Natural killer cell (primary cell): Measurements from ENCODE around the gene SV2C. TPM values are rescaled to one million over a fixed set of nuclear protein-coding genes. Genes with fewer than 3 reads are reported as not detected.

Experiments
- ATAC-seq, 3 donors: fragments of 150-1000 bp in 2 of 3; fragments of 200-7000 bp in 1 of 3; cut with Tn5 transposase; 1 replicate in 1 of 3; 2 replicates in 2 of 3; pipeline ENCODE4 v1.10.0; 2021; ENCODE audit warnings: mild to moderate bottlenecking in 2 of 3, moderate library complexity in 2 of 3
- DNase-seq, 2 donors: peaks; one replicate each; pipeline versions ENCODE4 v3.0.0 to v3.0.0-alpha.2; 2013 to 2021; ENCODE audit warnings: mixed read lengths in 1 of 2
- H3K27ac ChIP-seq: one replicate; pipeline ENCODE4 v1.5.1; 2013; ENCODE audit warnings: mild to moderate bottlenecking, low read length
- H3K27me3 ChIP-seq: one replicate; pipeline ENCODE4 v1.6.1; 2013; ENCODE audit warnings: low read length; ENCODE audit not compliant: control insufficient read depth, insufficient read depth
- H3K36me3 ChIP-seq: one replicate; pipeline ENCODE4 v1.6.1; 2013; ENCODE audit warnings: low read length; ENCODE audit not compliant: control insufficient read depth, insufficient read depth
- H3K4me1 ChIP-seq: one replicate; pipeline ENCODE4 v1.6.1; 2013; ENCODE audit warnings: low read length; ENCODE audit not compliant: control insufficient read depth, insufficient read depth
- H3K4me3 ChIP-seq: one replicate; pipeline ENCODE4 v1.5.1; 2013; ENCODE audit warnings: low read length
- H3K9me3 ChIP-seq: one replicate; pipeline ENCODE4 v1.6.1; 2013; ENCODE audit warnings: low read length; ENCODE audit not compliant: control insufficient read depth, insufficient read depth
- H3K27ac Mint-ChIP-seq, 2 donors: one replicate each; pipeline ENCODE4 v1.8.0; 2022; ENCODE audit warnings: mild to moderate bottlenecking in 2 of 2, mixed read lengths in 2 of 2, moderate library complexity in 1 of 2
- H3K27me3 Mint-ChIP-seq, 2 donors: one replicate each; pipeline ENCODE4 v1.8.0; 2022; ENCODE audit warnings: low read depth in 2 of 2, mixed read lengths in 2 of 2
- H3K36me3 Mint-ChIP-seq: one replicate; pipeline ENCODE4 v1.8.0; 2022; ENCODE audit warnings: mixed read lengths
- H3K4me1 Mint-ChIP-seq, 2 donors: one replicate each; pipeline ENCODE4 v1.8.0; 2022; ENCODE audit warnings: mixed read lengths in 2 of 2
- H3K4me3 Mint-ChIP-seq: one replicate; pipeline ENCODE4 v1.8.0; 2022; ENCODE audit warnings: mild to moderate bottlenecking, moderate library complexity, mixed read lengths
- H3K9me3 Mint-ChIP-seq, 2 donors: one replicate each; pipeline ENCODE4 v1.8.0; 2022; ENCODE audit warnings: mixed read lengths in 2 of 2
- WGBS: methylation state at CpG from one replicate; pipeline ENCODE4 v1.1.7; 2013; ENCODE audit warnings: missing lambda C conversion rate; ENCODE audit not compliant: insufficient coverage; 5-methylcytosine and 5-hydroxymethylcytosine counted together
- intact Hi-C: fragments of 100-400 bp; cut with micrococcal nuclease; formaldehyde crosslinking; loops from one replicate; pipeline ENCODE4 v1.14.2; 2022
- total RNA-seq, 4 donors: library from RNA; stranded (reverse); fragments of 120-200 nt in 1 of 4; gene quantifications; one replicate each; pipeline versions ENCODE4 v1.2.3 to v1.2.4, GENCODE V29; 2013 to 2022
- TF ChIP-seq, protein P1 (sequence below): fragments of 200-600 bp; IDR thresholded peaks from one replicate; pipeline ENCODE4 v1.8.0; 2022; ENCODE audit warnings: antibody characterized with exemption

SV2C gene
- total RNA-seq, 3 donors from 2014 or later (not counting 1 experiment from before 2014, with no cell fraction given) = not detected

DNA sequence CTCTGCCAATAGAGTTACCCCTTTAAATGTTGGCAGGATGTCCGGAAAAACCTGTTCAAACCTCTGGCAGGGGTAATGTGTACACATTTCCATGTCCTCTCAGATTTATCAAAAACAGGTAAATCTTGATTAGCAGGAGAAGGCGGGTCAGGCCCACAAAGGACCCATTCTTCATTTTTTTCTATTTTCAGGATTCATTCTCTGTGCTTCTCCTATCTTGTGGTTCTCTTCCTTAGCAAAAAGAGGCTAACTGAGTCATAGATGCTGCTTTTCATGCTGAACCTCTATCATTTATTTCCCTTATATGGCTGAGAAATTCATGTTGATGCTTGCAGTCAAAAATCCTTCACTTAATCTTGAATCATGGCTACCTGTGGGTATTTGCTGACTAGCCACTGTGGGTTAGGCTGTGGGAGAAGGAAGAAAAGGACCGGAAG, 207.2 kb downstream of the SV2C start:
- Mint-ChIP-seq H3K4me3 (no peak overlapping the region), H3K4me1 (peaks cover 30 to 33% of the 10 kb centered on the region in 2 donors), H3K9me3 (no peaks in the 10 kb centered on the region), H3K27ac (no peak overlapping the region), H3K27me3 (no peaks in the 10 kb centered on the region), H3K36me3 (no peaks in the 10 kb centered on the region)
- Histone ChIP-seq H3K4me1 (peaks cover 13% of the 10 kb centered on the region), H3K27ac (no peak overlapping the region), H3K9me3 (no peaks in the 10 kb centered on the region), H3K27me3 (no peaks in the 10 kb centered on the region), H3K4me3 (no peak overlapping the region), H3K36me3 (no peaks in the 10 kb centered on the region)
- DNase-seq (no peak), ATAC-seq (no peak)
- WGBS = 79% methylated on average over 3 of the region's 3 CpGs
- intact Hi-C loops = no loop called here
- TF ChIP-seq, protein P1, sequence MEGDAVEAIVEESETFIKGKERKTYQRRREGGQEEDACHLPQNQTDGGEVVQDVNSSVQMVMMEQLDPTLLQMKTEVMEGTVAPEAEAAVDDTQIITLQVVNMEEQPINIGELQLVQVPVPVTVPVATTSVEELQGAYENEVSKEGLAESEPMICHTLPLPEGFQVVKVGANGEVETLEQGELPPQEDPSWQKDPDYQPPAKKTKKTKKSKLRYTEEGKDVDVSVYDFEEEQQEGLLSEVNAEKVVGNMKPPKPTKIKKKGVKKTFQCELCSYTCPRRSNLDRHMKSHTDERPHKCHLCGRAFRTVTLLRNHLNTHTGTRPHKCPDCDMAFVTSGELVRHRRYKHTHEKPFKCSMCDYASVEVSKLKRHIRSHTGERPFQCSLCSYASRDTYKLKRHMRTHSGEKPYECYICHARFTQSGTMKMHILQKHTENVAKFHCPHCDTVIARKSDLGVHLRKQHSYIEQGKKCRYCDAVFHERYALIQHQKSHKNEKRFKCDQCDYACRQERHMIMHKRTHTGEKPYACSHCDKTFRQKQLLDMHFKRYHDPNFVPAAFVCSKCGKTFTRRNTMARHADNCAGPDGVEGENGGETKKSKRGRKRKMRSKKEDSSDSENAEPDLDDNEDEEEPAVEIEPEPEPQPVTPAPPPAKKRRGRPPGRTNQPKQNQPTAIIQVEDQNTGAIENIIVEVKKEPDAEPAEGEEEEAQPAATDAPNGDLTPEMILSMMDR = no peak

DNA sequence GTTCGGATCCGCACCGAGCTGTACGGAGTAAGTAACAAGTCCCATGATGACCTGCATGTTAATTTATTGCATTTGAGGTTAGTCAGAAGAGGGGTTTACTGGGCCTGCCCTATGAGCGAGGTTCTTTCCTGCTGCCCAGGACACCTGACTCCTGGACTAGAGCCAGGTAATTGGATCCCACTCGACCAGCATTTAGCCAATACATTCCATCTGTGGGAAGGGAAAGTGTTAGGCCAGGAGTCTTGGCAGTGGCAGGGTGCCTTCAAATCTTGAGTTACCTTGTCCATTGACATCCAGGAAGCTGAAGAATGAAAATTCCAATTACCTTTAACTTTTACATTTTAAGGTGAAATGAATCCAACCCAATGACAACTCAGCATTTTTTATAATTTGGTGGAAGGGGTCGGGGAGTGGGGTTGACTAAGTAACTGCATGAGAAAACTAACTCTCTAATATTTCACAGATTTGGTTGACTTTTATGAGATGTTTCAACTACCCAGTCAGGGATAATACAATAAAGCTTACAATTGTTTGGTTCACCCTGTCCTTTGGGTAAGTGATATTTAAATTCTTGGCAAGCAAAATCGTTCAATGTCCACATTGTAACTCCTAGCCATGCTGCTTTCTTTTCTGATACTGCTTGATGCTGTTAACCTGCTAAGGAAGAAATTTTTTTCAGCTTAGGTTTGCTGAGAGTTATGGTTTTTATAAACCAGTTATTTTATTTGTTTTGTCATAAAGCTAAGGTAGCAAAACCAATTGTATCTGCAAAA, 208.3 kb downstream of the SV2C start:
- H3K36me3 Mint-ChIP-seq = no peaks in the 10 kb centered on the region
- Histone ChIP-seq H3K4me3 (no peak overlapping the region), H3K4me1 (peaks cover 13% of the 10 kb centered on the region), H3K27me3 (no peaks in the 10 kb centered on the region), H3K9me3 (no peaks in the 10 kb centered on the region), H3K27ac (no peak overlapping the region), H3K36me3 (no peaks in the 10 kb centered on the region)
- no peaks in the 10 kb centered on the region for H3K27me3 Mint-ChIP-seq
- no peak for DNase-seq
- TF ChIP-seq, protein P1 = no peak
- intact Hi-C loops = no loop called here
- H3K4me1 Mint-ChIP-seq = peaks cover 30 to 36% of the 10 kb centered on the region in 2 donors
- H3K9me3 Mint-ChIP-seq = no peaks in the 10 kb centered on the region
- no peak overlapping the region for H3K4me3 Mint-ChIP-seq
- H3K27ac Mint-ChIP-seq = peak overlapping the region in 1 of 2 donors; percentile 10
- no peak for ATAC-seq
- 97% methylated on average over 7 of the region's 8 CpGs for WGBS

DNA sequence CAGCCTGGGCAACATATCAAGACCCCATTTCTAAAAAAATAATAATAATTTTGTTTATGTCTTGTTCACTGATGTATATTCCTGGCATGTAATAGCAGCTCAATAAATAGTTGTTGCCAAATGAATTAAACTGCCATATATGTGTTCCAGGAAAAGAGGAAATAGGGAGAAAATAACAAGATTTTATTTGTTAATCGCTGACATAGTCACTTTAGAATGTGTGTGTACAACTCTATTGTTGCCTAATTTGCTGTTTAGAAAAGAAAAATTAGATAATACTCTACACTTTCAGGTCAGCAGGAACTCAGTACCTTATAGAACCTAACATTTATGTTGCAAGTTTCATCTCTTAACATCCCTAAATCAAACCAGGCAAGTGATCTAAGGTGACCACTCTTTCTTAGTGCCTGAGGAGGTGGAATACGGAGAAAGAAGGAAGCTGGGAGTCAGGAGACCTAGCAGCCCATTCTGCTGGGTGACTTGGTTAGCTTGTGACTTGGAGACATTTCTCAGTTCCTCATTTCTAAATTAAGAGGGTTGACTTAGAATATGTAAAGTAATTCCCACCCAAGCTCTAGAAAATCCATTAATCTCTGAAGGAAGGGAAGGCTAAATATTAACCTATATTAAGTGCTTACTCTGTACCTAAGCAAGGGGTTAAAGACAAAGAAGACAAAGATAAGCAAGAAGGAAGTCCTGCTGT, 209.6 kb downstream of the SV2C start:
- Mint-ChIP-seq H3K27ac (no peak overlapping the region), H3K27me3 (no peaks in the 10 kb centered on the region), H3K9me3 (no peaks in the 10 kb centered on the region), H3K4me1 (peaks cover 30 to 31% of the 10 kb centered on the region in 2 donors), H3K4me3 (no peak overlapping the region), H3K36me3 (no peaks in the 10 kb centered on the region)
- WGBS = 60% methylated on average over 2 of the region's 2 CpGs
- TF ChIP-seq, protein P1 = no peak
- Histone ChIP-seq H3K27ac (no peak overlapping the region), H3K36me3 (no peaks in the 10 kb centered on the region), H3K27me3 (no peaks in the 10 kb centered on the region), H3K9me3 (no peaks in the 10 kb centered on the region), H3K4me1 (peaks cover 13% of the 10 kb centered on the region), H3K4me3 (no peak overlapping the region)
- intact Hi-C loops = no loop called here
- DNase-seq (no peak), ATAC-seq (no peak)
